Cardiac septum (tissue), 1 donor: Measurements from ENCODE around the gene SOWAHA. TPM values are rescaled to one million over a fixed set of nuclear protein-coding genes. Genes with fewer than 3 reads are reported as not detected.

ENCODE experiments used
- total RNA-seq: library from RNA; stranded (reverse); fragmentation: NEBNext Ultra II Directional; extraction: Animal tissue kit (Norgen Biotek cat#: 25700); gene quantifications from one replicate; pipeline ENCODE4 v1.2.1, GENCODE V29; 2021
- donor health status: DM: no; HTN: no; CAD: no.

SOWAHA gene
- total RNA-seq, 1 donor from 2014 or later: 0.08 TPM

Other genes with a start within 250 kb of the SOWAHA start
- not detected for gene IL13, start 155.1 kb upstream of the SOWAHA start, total RNA-seq
- not detected for gene IL4, start 139.3 kb upstream of the SOWAHA start, total RNA-seq
- gene KIF3A, start 75.8 kb upstream of the SOWAHA start, total RNA-seq: 10.9 TPM
- gene CCNI2, start 65.9 kb upstream of the SOWAHA start, total RNA-seq: not detected
- gene SEPTIN8, start 36.1 kb upstream of the SOWAHA start, total RNA-seq: 45.2 TPM
- 4.7 TPM for gene SHROOM1, start 17.3 kb downstream of the SOWAHA start, total RNA-seq
- 0.43 TPM for gene GDF9, start 53.2 kb downstream of the SOWAHA start, total RNA-seq
- gene UQCRQ, start 53.3 kb downstream of the SOWAHA start, total RNA-seq: 1,426 TPM
- gene LEAP2, start 60.4 kb downstream of the SOWAHA start, total RNA-seq: 2.2 TPM
- gene AFF4, start 150.3 kb downstream of the SOWAHA start, total RNA-seq: 59.1 TPM
- gene ZCCHC10, start 213.2 kb downstream of the SOWAHA start, total RNA-seq: 19.9 TPM
- gene HSPA4, start 238.7 kb downstream of the SOWAHA start, total RNA-seq: 142 TPM